GM20000 (cell line): ENCODE data around the gene RSRP1.

Experiments used
- DNase-seq: peaks from one replicate; pipeline ENCODE4 v3.0.0; 2012; ENCODE audit warnings: low spot score
- TF ChIP-seq, protein P1 (sequence below): IDR thresholded peaks from 2 replicates; pipeline ENCODE4 v1.5.1; 2012; ENCODE audit warnings: mild to moderate bottlenecking, control low read depth; ENCODE audit errors: extremely low read depth, missing control alignments

RSRP1 gene

DNA sequence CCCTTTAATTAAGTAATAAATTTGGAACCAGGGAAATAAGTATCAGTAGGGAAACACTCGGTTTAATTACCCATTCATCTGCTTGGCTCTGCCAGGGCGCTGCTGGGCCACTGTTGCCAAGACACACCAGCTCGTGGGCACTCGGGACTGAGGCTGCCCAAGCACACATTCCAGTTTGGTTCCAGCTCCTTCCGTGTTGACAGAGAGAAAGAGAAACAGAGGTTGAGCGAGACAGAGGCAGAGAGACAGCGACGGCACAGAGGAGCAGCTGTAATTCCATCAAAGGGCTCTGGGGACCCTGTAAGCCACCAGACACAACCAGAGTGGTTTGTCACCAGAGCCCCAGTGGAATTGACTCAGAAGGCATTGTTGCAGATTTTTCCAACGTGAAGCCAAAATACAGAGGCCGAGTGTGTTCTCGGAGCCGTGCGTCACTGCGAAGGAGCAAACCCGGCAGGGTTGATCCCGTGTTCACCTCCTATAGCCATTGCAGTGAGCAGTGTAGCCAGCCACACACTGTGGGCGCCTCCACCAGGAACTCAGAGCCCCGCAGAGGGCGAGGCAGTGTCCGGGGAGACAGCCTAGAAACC, 48.5 kb downstream of the RSRP1 start:
- TF ChIP-seq, protein P1, sequence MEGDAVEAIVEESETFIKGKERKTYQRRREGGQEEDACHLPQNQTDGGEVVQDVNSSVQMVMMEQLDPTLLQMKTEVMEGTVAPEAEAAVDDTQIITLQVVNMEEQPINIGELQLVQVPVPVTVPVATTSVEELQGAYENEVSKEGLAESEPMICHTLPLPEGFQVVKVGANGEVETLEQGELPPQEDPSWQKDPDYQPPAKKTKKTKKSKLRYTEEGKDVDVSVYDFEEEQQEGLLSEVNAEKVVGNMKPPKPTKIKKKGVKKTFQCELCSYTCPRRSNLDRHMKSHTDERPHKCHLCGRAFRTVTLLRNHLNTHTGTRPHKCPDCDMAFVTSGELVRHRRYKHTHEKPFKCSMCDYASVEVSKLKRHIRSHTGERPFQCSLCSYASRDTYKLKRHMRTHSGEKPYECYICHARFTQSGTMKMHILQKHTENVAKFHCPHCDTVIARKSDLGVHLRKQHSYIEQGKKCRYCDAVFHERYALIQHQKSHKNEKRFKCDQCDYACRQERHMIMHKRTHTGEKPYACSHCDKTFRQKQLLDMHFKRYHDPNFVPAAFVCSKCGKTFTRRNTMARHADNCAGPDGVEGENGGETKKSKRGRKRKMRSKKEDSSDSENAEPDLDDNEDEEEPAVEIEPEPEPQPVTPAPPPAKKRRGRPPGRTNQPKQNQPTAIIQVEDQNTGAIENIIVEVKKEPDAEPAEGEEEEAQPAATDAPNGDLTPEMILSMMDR = no peak
- no peak for DNase-seq

GRCh38 chr1:25197982-25198662, 49.1 kb downstream of the RSRP1 start:
- TF ChIP-seq, protein P1 = no peak
- DNase-seq = no peak

DNA sequence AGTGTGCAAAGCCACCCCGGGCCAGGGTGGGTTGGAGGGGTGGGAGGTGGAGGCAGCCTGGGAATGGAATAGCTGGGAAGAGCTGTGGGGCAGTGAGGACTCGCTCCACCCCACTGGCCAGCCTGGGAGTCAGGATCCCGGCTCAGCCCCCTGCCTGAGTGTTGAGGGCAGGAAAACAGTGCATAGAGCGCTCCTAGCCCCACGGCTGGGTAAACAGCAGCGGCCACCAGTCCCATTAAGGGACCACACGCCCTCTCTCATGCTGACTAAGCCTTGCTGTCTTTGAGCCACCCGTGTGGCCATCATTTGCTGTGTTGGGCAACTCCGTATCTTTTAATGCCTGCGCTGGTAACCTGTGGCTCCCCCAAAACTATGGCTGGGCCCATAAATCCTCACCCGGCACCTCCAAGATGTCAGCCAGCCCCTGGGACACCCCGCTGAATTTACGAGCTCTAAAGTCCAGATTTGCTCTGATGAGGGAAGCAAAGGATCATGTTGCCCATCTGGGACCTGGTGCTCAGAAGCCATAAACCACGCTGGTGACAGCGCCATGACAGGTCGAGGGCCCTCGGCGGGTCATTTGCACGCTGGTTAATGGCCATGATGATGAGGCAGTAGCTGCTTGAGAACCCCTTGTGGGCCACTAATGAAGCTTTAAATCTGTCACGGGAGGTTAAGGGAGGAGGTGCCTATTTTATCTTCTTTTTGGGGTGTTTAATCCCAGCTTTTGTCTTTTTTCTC, 49.8 kb downstream of the RSRP1 start:
- TF ChIP-seq, protein P1 = no peak
- DNase-seq = no peak

GRCh38 chr1:25196830-25197229, 50.4 kb downstream of the RSRP1 start:
- TF ChIP-seq, protein P1 = no peak
- no peak for DNase-seq

DNA sequence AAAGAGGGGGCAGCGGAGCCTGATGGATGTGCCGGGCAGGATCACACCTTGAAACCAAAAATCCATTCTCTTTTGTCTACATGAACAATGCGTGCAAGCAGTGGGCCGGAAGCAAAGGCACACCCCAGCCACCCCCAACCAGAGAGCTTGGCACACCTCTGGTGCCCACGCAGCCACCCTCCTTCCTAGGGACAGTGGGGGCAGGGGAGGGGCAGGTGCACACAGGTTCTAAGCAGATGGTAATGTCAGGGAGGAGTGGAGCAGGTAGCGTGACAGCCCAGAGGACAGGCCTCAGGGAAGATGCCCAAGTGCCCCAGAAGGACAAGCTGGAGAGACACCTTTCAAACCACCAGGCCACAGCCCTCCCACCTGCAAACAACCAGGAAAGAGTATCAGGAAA, 51.4 kb downstream of the RSRP1 start:
- TF ChIP-seq, protein P1 = no peak
- no peak for DNase-seq

DNA sequence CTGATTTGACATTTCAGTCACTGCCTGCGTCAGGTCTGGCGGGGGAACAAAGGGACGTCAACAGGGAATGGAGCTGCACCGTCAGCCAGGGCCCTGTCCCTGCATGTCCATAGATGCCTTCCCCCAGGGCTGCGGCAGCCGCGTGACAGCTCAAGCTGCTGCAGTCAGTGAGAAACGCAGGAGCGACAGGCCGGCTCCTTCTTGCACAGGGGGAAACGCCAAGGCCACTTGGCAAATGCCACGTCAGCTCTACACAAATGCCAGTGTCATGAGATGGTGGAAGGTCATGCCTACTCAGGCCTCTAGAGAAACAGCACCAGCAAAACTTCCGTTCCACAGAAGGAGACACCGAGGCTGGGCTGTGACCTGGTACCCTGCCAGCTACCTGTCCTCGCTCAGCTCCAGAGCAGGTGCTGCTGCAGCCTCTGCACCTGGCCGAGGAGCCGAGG, 52.7 kb downstream of the RSRP1 start:
- TF ChIP-seq, protein P1 = no peak
- no peak for DNase-seq

DNA sequence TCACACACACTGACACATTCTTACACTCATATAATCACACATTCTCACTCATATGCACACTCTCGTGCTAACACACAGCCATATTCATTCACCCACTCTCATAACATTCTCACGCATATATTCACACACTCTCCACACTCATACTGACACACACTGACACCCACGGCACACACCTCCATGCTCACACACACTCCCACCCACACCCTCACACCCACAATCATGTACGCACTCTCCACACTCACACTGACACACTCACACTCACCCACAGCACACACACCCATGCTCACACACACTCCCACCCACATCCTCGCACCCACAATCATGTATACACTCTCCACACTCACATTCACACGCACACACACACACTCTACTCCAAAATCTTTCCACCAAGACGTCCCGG, 53.2 kb downstream of the RSRP1 start:
- no peak for DNase-seq
- TF ChIP-seq, protein P1 = no peak
